ENCODE data around the gene NOL4L.
A peak's percentile ranks its signal among the peaks of the same experiment; 100 is the strongest.

The NOL4L gene

GRCh38 chr20:32483351-32484224 is 101.5 kb downstream of the NOL4L start:
- peak; percentile 69 for DNase-seq (ENCODE audit: low spot score)

GRCh38 chr20:32482442-32483261 is 102.5 kb downstream of the NOL4L start:
- DNase-seq (ENCODE audit: low spot score) = no peak

DNA sequence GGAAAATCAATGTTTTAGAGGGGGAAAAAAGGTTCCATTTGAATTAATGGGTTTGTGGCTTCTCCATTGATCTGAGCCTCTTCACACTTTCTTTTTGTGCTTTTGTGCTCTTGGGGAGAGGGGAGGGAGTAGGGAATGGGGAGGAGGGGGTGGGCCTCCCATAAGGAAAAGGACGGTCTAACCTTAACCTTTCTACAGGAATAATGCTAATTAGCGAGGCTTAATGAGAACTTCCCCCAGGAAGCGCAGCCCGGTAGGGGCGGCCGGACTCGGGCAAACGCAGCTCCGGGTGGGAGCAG is 103.0 kb downstream of the NOL4L start:
- no peak for DNase-seq (ENCODE audit: low spot score)

DNA sequence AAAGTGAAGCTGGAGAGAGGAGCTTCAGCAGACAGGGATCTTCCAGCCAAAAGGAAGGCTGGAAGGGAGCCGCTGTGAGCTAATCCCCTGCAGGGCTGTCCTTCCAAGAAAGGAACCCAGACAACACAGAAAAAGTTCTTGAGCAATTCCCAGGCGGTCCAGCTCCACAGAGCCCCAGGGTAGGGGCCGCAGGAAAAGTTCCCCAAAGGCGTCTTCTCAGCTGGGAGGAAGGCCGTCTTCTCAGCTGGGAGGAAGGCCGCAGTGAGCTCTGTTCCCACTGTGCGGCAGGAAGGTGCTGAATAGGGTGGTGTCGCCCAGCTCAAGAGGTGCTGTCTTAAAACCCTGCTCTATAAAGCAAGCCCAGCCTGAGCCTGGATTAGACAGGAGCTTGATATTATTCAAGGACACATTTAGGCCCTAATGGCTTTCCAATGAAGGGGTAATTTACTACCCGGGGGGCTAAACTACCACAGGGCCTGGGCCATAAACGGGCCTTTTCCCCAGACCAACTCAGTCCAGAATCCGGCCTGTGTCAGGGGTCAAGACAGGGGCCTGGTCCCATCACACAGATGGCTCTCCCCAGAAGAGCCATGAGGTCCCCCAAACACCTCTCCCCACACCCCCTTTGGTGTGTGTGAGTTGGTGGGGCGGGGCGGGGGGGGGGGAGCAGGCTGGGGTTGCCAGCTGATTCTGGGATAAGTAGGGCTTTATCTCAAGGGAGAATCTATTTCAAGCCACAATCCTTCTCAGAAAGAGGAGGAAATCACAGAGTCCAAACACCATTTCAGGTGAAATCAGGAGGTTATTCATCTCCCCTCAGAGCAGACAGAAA is 103.6 kb downstream of the NOL4L start:
- no peak for DNase-seq (ENCODE audit: low spot score)

GRCh38 chr20:32480371-32481241 is 104.5 kb downstream of the NOL4L start:
- DNase-seq (ENCODE audit: low spot score) = no peak

- DNase-seq (ENCODE audit: low spot score) = no peak
Observed at GRCh38 chr20:32479697-32480171, 105.4 kb downstream of the NOL4L start.

GRCh38 chr20:32479012-32479411 is 106.1 kb downstream of the NOL4L start:
- no peak for DNase-seq (ENCODE audit: low spot score)

DNA sequence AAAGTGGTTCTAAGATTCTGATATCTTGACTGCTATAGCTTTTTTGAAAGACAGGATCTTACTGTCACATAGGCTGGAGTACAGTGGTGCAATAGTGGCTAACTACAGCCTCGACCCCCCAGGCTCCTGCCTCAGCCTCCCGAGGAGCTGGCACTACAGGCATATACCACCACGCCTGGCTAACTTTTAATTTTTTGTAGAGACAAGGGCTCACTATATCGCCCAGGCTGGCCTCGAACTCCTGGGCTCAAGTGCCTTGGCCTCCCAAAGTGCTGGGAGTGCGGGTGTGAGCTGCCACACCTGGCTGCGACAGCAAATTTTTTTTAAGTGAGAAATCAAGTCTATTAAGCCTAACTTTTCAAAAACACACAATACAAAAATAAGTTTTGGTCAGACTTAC is 106.6 kb downstream of the NOL4L start:
- no peak for DNase-seq (ENCODE audit: low spot score)

GRCh38 chr20:32477594-32478512 is 107.3 kb downstream of the NOL4L start:
- DNase-seq (ENCODE audit: low spot score) = no peak

- peak; percentile 20 for DNase-seq (ENCODE audit: low spot score)
Observed at GRCh38 chr20:32476684-32477593, 108.2 kb downstream of the NOL4L start.

DNA sequence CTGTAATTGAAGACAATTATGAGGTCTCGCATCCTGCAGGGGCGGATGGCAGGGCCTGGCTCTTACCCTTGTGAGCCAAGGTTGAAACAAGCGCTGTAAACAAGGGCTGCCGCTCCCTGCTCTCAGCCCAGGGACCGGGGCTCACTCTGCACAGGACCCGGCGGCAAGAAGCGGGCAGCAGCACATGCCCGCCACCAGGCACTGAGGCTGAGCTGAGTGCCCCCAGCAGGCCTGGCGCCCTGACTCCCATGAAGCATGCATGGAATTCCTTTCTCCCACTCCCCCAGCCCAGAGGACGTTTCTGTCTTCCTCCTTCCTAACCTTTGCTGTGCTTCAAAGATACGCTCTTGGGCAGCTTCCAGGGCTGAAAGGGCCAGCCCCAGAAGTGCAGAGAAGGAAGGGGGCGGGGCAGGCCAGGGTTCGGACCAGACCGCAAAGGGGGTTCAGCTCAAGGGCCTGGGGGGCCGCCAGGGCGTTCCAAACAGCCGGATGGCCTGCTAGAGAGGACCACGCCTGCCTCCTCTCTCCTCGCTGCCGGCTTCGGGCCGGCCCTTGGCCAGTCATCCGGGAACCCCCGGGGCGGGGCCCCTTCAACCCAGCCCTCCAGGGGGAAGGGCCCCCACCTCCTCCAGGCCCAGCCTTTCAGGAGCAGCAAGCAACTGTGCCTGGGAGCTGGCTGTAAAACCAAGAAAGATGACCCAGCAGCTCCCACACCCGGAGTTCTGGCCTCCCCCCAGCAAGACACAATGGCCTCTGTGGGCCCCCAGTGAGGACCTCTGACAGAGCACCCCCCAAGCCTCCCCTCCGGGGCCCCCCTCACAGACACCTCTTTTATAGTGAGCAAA is 109.9 kb downstream of the NOL4L start:
- DNase-seq (ENCODE audit: low spot score) = peak; percentile 99

GRCh38 chr20:32474717-32474966 is 110.5 kb downstream of the NOL4L start:
- no peak for DNase-seq (ENCODE audit: low spot score)

DNA sequence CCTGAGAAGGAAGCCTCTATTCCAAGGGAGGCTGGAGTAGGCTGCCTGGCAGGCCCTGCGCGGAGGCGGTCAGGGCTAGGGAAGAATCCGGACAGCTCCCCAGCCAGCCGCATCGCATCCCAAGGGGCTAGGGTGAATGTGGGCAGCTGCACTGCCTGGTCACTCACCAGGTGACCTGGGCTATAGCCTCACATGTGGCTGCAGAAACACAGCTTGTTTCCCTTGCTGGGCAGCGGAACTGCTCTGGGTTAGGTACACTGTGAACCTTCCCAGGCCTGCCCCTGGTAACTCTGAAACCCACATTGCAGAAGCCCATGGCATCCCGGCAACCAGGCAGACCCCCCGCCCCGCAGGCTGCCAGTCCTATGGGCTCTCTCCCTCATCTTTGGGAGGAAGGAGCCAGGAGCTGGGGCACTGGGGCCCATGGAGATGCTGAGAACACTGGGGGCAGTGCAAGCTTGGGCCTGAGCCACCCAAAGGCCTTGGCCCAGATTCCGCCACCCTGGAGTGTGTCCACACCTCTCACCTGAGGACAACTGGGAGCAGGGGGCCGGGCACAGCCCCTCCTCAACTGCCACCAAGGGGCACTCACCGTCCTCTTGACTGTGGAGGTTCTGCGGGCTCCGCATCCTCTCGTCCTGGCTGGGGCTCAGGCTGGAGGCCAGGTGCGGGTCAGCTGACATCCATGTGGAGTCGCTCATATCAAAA is 111.0 kb downstream of the NOL4L start:
- peak; percentile 50 for DNase-seq (ENCODE audit: low spot score)

- peak; percentile 95 for DNase-seq (ENCODE audit: low spot score)
Observed at GRCh38 chr20:32473231-32474008, 111.7 kb downstream of the NOL4L start.

DNA sequence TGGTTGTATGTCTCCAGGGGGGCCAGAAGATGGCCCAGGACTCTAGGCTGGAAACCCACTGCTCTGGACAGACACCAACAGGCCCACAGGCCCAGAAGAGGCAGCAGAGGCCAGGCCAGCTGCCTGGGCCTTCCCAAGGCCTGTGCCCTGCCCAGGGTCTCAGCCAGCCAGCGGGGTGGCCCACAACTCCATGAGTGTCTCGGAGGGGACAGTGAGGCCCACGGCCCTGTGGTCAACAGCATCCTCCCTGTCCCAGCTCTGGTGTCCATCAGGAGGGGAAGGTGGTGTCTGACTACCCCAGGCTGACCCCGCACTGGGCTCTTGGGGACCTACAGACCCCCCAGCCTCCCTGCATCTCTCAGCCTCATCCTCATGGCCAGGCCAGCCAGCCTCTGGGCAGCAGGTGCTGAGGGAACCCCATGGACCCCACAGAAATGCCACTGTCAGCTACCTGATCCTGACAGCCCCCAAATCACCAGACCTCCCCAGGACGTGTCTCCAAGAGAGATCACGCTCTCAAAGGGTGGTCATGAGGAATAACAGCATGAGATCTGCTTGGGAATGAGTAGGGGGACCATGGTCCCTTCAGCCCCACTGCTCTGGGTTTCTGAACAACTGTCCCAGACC is 112.4 kb downstream of the NOL4L start:
- peak; percentile 22 for DNase-seq (ENCODE audit: low spot score)

DNA sequence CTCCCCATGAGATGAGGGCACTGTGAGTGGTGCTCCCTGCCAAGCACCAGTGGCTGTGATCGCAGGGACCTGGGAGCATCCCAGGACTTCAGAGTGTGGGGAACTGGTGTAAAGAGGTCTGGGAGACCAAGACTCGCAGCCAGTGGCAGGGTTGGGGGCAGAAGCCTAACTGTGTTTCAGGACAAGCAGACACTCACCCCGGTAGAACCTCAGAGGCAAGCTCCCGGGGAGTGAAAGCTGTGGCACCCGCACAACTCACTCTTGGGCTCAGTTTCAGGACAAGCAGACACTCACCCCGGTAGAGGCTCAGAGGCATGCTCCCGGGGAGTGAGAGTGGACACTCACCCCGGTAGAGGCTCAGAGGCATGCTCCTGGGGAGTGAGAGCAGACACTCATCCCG is 114.2 kb downstream of the NOL4L start:
- no peak for DNase-seq (ENCODE audit: low spot score)

All from HuH-7.5 (cell line).